NCI-H128 (cell line): Measurements from ENCODE around the gene CCDC33.
"Not testable (repeated sequence)": the region's sequence is repeated elsewhere in the genome, so short reads cannot be mapped to it uniquely, and the experiment has no call there.

ENCODE experiments used
- DNase-seq: peaks from one replicate; lab custom pipeline; 2025; ENCODE audit not compliant: unreplicated experiment; lab: John Stamatoyannopoulos, UW

CCDC33 gene

GRCh38 chr15:74332611-74333010, 96.5 kb downstream of the CCDC33 start:
- DNase-seq, result no peak

- DNase-seq, result no peak
Observed at GRCh38 chr15:74333093-74333492, 97.0 kb downstream of the CCDC33 start.

GRCh38 chr15:74333662-74334061, 97.5 kb downstream of the CCDC33 start:
- no peak for DNase-seq

GRCh38 chr15:74334127-74334526, 98.0 kb downstream of the CCDC33 start:
- no peak for DNase-seq

- DNase-seq, result no peak
Observed at GRCh38 chr15:74335396-74335795, 99.3 kb downstream of the CCDC33 start.

GRCh38 chr15:74336061-74337005, 100.2 kb downstream of the CCDC33 start:
- no peak for DNase-seq

GRCh38 chr15:74337146-74337545, 101.0 kb downstream of the CCDC33 start:
- DNase-seq, result no peak

GRCh38 chr15:74337607-74338211, 101.6 kb downstream of the CCDC33 start:
- no peak for DNase-seq

- no peak for DNase-seq
Observed at GRCh38 chr15:74338676-74339075, 102.5 kb downstream of the CCDC33 start.

- DNase-seq, result no peak
Observed at GRCh38 chr15:74339371-74339770, 103.2 kb downstream of the CCDC33 start.

GRCh38 chr15:74340150-74340549, 104.0 kb downstream of the CCDC33 start:
- no peak for DNase-seq

- DNase-seq, result no peak
Observed at GRCh38 chr15:74343127-74343796, 107.1 kb downstream of the CCDC33 start.

GRCh38 chr15:74343797-74344127, 107.6 kb downstream of the CCDC33 start:
- no peak for DNase-seq

GRCh38 chr15:74345051-74345450, 108.9 kb downstream of the CCDC33 start:
- DNase-seq, result no peak

GRCh38 chr15:74347757-74348250, 111.7 kb downstream of the CCDC33 start:
- DNase-seq, result no peak

- no peak for DNase-seq
Observed at GRCh38 chr15:74349241-74349778, 113.2 kb downstream of the CCDC33 start.

GRCh38 chr15:74350295-74351275, 114.5 kb downstream of the CCDC33 start:
- DNase-seq, result no peak

GRCh38 chr15:74351670-74352069, 115.5 kb downstream of the CCDC33 start:
- DNase-seq, result no peak

- no peak for DNase-seq
Observed at GRCh38 chr15:74352393-74352910, 116.3 kb downstream of the CCDC33 start.

- DNase-seq, result not testable (repeated sequence)
Observed at GRCh38 chr15:74353992-74354391, 117.9 kb downstream of the CCDC33 start.
